Measurements from ENCODE around the gene APOBEC4. TPM values are rescaled to one million over a fixed set of nuclear protein-coding genes. Genes with fewer than 3 reads are reported as not detected.
"Not testable (repeated sequence)": the region's sequence is repeated elsewhere in the genome, so short reads cannot be mapped to it uniquely, and the experiment has no call there.

Gene APOBEC4
- total RNA-seq, 2 donors from 2014 or later, result not detected

GRCh38 chr1:183632964-183633363 is 20.2 kb downstream of the APOBEC4 start:
- peaks cover 44% of the 10 kb centered on the region for H3K4me1 ChIP-seq
- no peak for ATAC-seq
- intact Hi-C loops (cut with DNase I), result no loop called here

GRCh38 chr1:183632114-183632513 is 21.0 kb downstream of the APOBEC4 start:
- H3K36me3 ChIP-seq (replicated peaks in 1 of 2; ENCODE audit: insufficient read depth in 1 of 2, low read depth in 2 of 2), result peaks cover 0 to 5% of the 10 kb centered on the region in 2 donors
- TF ChIP-seq POLR2A (IDR thresholded peaks at IDR 0.05), result no peak
- TF ChIP-seq CTCF (IDR thresholded peaks at IDR 0.05), result no peak
- peaks cover 44% of the 10 kb centered on the region for H3K4me1 ChIP-seq
- no peaks in the 10 kb centered on the region for H3K27me3 ChIP-seq
- no peak for DNase-seq
- H3K4me3 ChIP-seq, result no peak overlapping the region
- intact Hi-C loops (cut with DNase I), result no loop called here
- H3K27ac ChIP-seq, result peak overlapping the region in 1 of 4 donors; percentile 86
- H3K9me3 ChIP-seq, result no peaks in the 10 kb centered on the region
- WGBS, 2 donors, result 32 to 64% methylated on average over 2 of the region's 2 CpGs
- ATAC-seq, result no peak

More at GRCh38 chr1:183632964-183633363, 20.2 kb downstream of the APOBEC4 start:
- Histone ChIP-seq H3K9me3 (no peaks in the 10 kb centered on the region), H3K4me3 (no peak overlapping the region), H3K27ac (peak overlapping the region in 1 of 4 donors; percentile 86), H3K36me3 (replicated peaks in 1 of 2; ENCODE audit: insufficient read depth in 1 of 2, low read depth in 2 of 2) (peaks cover 0 to 5% of the 10 kb centered on the region in 2 donors), H3K27me3 (no peaks in the 10 kb centered on the region)
- no peak for DNase-seq
- WGBS, 2 donors, result 5 to 11% methylated on average over 1 of the region's 1 CpG
- TF ChIP-seq POLR2A (IDR thresholded peaks at IDR 0.05), result no peak
- TF ChIP-seq CTCF (IDR thresholded peaks at IDR 0.05), result no peak

- Histone ChIP-seq H3K36me3 (replicated peaks in 1 of 2; ENCODE audit: insufficient read depth in 1 of 2, low read depth in 2 of 2) (peaks cover 0 to 5% of the 10 kb centered on the region in 2 donors), H3K27ac (no peak overlapping the region), H3K4me1 (peaks cover 47% of the 10 kb centered on the region), H3K9me3 (no peaks in the 10 kb centered on the region), H3K27me3 (no peaks in the 10 kb centered on the region), H3K4me3 (no peak overlapping the region)
- ATAC-seq (no peak), DNase-seq (no peak)
- no peak for TF ChIP-seq CTCF (IDR thresholded peaks at IDR 0.05)
- TF ChIP-seq POLR2A (IDR thresholded peaks at IDR 0.05), result no peak
- WGBS, 2 donors, result 50 to 68% methylated on average over 2 of the region's 2 CpGs
- intact Hi-C loops (cut with DNase I), result no loop called here
Measured at GRCh38 chr1:183630748-183631147, 22.4 kb downstream of the APOBEC4 start.

GRCh38 chr1:183628537-183628936 is 24.6 kb downstream of the APOBEC4 start:
- H3K4me1 ChIP-seq, result peaks cover 41% of the 10 kb centered on the region
- ATAC-seq, result no peak
- H3K27ac ChIP-seq, result peak overlapping the region in 1 of 4 donors; percentile 30

GRCh38 chr1:183626236-183626635 is 26.9 kb downstream of the APOBEC4 start:
- not testable (repeated sequence) for H3K27me3 ChIP-seq; DNase-seq; H3K36me3 ChIP-seq (replicated peaks in 1 of 2; ENCODE audit: insufficient read depth in 1 of 2, low read depth in 2 of 2); H3K4me3 ChIP-seq; H3K9me3 ChIP-seq
- 7 to 8% methylated on average over 3 of the region's 3 CpGs for WGBS, 2 donors
- H3K4me1 ChIP-seq, result peaks cover 36% of the 10 kb centered on the region
- intact Hi-C loops (cut with DNase I), result loop anchor here (10.0 kb wide), 1 partner anchor 161 kb away; no protein-coding TSS in a partner anchor
- peak overlapping the region in 2 of 4 donors; percentile 31 to 60 for H3K27ac ChIP-seq
- ATAC-seq, result peak; percentile 45

More at GRCh38 chr1:183628537-183628936, 24.6 kb downstream of the APOBEC4 start:
- intact Hi-C loops (cut with DNase I), result loop anchor here (10.0 kb wide), 1 partner anchor 164 kb away; no protein-coding TSS in a partner anchor
- Histone ChIP-seq H3K27me3 (no peaks in the 10 kb centered on the region), H3K4me3 (no peak overlapping the region), H3K9me3 (no peaks in the 10 kb centered on the region), H3K36me3 (replicated peaks in 1 of 2; ENCODE audit: insufficient read depth in 1 of 2, low read depth in 2 of 2) (peaks cover 0 to 5% of the 10 kb centered on the region in 2 donors)
- TF ChIP-seq CTCF (IDR thresholded peaks at IDR 0.05) (no peak), POLR2A (IDR thresholded peaks at IDR 0.05) (no peak)
- DNase-seq, result no peak

All from body of pancreas (tissue), 4 donors.